ENCODE data around the gene MRPL18.

MRPL18 gene

DNA sequence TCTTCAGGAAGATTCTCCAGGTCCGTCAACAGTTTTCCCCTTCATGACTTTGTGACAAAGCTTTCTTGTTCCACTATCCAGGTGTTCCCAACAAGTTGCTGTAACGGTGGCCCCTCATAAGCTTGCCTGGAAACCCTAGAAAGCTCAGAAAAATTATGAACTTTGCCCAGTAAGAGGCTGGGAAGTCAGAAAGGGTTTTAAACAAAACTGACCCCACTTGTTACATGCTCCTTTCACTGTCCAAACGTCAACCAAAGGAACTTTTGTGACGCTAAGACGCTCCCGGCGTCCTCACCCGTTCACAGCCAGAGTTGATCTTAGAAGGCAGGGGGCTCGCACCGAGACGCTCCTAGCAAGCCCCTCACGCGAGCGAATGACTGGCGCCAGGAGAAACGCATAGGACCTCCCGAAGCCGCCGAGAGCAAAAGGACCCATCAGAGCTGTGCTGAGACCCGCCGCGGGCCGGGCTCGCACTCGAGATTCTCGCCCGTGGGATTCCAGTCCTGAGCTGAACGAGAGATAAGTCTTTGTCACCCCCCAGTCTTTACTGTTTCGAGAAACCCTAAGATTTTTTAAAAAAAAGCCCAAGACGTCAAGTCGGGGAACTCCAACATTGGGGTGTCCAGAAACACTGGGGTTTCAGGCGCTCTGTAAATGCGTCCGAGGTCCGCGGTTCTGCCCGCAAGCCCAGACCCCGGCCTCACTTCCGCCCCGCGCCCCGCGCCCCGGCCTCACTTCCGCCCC is 29.0 kb upstream of the MRPL18 start:
- H3K4me3 Mint-ChIP-seq: peak overlapping the region; percentile 96
- peak; percentile 1 for ATAC-seq
- peak overlapping the region; percentile 98 for H3K27ac Mint-ChIP-seq

DNA sequence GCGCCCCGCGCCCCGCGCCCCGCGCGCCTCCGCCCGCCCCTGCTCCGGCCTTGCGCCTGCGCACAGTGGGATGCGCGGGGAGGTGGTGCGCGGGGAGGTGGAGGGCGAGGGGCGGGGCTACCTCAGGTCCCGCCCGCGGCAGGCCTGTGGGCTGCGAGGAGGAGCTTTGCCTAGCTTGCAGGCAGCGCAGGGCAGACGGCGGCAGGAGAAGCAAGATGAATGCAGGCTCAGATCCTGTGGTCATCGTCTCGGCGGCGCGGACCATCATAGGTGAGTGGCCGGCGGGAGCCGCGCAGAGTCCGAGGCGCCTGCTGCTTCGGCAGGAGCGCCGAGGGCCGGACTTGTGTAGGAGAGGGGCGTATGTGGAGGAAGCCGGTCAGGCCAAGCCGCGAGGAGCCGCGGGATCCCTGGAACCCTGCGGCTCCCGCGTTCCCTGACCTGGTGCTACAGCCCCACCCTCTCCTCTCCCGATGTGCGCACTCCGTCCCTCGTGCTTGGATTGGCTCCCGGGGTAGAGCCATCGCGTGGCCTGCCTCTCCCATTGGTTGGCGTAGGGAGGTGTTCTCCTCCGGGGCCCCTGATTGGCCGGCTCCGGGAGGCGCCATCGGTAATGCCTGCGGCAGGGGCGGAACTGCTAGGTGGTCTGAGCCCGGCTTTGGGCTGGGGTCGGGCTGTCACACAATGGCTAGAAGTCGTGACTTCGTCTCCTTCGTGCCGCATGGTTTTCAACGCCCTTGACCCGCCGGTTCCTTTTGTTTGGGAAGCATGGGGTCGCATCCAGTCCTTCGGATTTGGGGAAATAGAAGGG is 28.2 kb upstream of the MRPL18 start, which contains the start of gene ACAT2:
TSS of gene ACAT2 (plus strand) at position 173 of the 808 bp plus-strand sequence. CDS start at position 216, 43 bp downstream.
- peaks cover 39% of the 10 kb centered on the region for H3K36me3 Mint-ChIP-seq
- H3K4me1 Mint-ChIP-seq: peaks cover 30% of the 10 kb centered on the region
- no peaks in the 10 kb centered on the region for H3K9me3 Mint-ChIP-seq
- ATAC-seq: peak; percentile 99
- peak within 1 kb of the TSS; percentile 96 for H3K4me3 Mint-ChIP-seq
- no peaks in the 10 kb centered on the region for H3K27me3 Mint-ChIP-seq
- H3K27ac Mint-ChIP-seq: peak within 1 kb of the TSS; percentile 98

More for the DNA sequence above, 29.0 kb upstream of the MRPL18 start:
- peaks cover 26% of the 10 kb centered on the region for H3K4me1 Mint-ChIP-seq
- H3K9me3 Mint-ChIP-seq: no peaks in the 10 kb centered on the region
- no peaks in the 10 kb centered on the region for H3K27me3 Mint-ChIP-seq
- peaks cover 36% of the 10 kb centered on the region for H3K36me3 Mint-ChIP-seq

DNA sequence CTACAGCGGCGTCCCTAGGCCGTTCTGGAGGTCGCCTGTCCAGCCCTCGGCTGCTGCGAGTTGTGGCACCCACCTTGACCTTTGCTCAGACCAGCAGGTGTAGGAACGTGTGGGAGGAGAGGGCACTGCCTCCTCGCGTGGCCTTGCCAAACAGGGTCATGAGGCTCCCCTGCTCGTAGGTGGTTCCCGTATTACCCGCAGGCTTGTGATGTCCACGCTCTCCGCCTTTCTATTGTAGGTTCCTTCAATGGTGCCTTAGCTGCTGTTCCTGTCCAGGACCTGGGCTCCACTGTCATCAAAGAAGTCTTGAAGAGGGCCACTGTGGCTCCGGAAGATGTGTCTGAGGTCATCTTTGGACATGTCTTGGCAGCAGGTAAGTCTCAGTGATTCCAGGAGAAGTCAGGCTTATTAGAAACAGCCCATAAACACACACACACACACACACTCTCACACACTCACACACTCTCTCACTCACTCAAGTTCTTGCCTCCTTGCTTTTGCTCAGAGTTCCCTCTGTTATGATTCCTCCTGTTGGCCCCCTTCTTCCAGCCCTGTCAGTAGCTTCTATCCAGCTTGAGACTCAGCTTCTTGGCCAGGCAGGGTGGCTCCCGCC is 27.5 kb upstream of the MRPL18 start:
- no peaks in the 10 kb centered on the region for H3K9me3 Mint-ChIP-seq
- peaks cover 30% of the 10 kb centered on the region for H3K4me1 Mint-ChIP-seq
- no peaks in the 10 kb centered on the region for H3K27me3 Mint-ChIP-seq
- peak overlapping the region; percentile 96 for H3K4me3 Mint-ChIP-seq
- ATAC-seq: peak; percentile 28
- peaks cover 37% of the 10 kb centered on the region for H3K36me3 Mint-ChIP-seq
- H3K27ac Mint-ChIP-seq: peak overlapping the region; percentile 98

DNA sequence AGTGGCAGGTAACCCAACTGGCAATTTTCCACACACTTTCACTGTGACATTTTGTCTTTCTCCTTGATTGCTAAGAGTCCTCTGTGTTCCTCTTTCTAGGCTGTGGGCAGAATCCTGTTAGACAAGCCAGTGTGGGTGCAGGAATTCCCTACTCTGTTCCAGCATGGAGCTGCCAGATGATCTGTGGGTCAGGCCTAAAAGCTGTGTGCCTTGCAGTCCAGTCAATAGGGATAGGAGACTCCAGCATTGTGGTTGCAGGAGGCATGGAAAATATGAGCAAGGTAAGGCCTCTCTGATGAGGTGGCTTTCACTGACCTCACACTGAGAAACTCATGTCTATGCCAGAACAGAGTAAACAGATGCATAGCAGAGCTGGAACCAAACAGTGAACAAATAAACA is 23.4 kb upstream of the MRPL18 start:
- H3K4me1 Mint-ChIP-seq: peaks cover 13% of the 10 kb centered on the region
- no peaks in the 10 kb centered on the region for H3K27me3 Mint-ChIP-seq
- no peaks in the 10 kb centered on the region for H3K9me3 Mint-ChIP-seq
- H3K4me3 Mint-ChIP-seq: no peak overlapping the region
- peaks cover 69% of the 10 kb centered on the region for H3K36me3 Mint-ChIP-seq
- H3K27ac Mint-ChIP-seq: peak overlapping the region; percentile 37
- no peak for ATAC-seq

DNA sequence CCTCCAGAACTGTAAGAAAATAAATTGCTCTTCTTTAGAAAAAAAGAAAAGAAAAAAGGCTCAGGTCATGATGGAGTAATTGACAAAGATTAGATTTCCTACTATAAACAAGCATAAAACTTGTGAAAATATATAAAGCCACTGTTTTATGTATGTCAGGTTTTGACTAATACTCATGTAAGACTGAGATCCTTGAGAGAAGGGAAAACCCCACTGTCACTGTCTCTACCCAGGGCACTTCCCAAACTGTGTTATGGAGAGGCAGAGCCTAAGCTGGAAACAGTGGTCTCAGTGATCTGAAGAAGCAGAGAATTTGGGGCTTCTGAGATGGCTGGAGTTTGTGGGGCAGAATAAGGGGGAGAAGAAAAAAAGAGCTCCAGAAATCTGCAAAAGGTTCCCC is 20.8 kb upstream of the MRPL18 start:
- Mint-ChIP-seq H3K36me3 (peaks cover 70% of the 10 kb centered on the region), H3K4me1 (peaks cover 5% of the 10 kb centered on the region), H3K27ac (no peak overlapping the region)

DNA sequence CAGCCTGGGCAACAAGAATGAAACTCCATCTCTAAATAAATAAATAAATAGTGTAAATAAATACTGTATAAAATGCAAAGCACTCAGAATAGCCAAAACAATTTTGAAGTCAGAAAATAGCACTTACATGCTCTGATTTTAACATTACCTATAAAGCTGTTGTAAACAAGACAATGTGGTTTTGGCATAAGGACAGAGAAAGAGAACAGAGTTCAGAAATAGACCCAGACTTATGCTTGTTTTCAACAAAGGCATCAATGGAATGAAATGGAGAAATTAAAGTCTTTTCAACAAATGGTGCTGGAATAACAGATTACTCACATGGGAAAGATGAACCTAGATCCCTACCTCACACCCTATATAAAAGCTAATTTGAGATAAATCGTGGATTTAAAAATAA is 18.1 kb upstream of the MRPL18 start:
- H3K36me3 Mint-ChIP-seq: peaks cover 77% of the 10 kb centered on the region
- H3K4me1 Mint-ChIP-seq: no peaks in the 10 kb centered on the region
- no peak overlapping the region for H3K27ac Mint-ChIP-seq
- no peaks in the 10 kb centered on the region for H3K9me3 Mint-ChIP-seq
- ATAC-seq: no peak
- H3K4me3 Mint-ChIP-seq: no peak overlapping the region
- no peaks in the 10 kb centered on the region for H3K27me3 Mint-ChIP-seq

More for the DNA sequence above, 20.8 kb upstream of the MRPL18 start:
- Mint-ChIP-seq H3K27me3 (no peaks in the 10 kb centered on the region), H3K4me3 (no peak overlapping the region), H3K9me3 (no peaks in the 10 kb centered on the region)
- no peak for ATAC-seq

DNA sequence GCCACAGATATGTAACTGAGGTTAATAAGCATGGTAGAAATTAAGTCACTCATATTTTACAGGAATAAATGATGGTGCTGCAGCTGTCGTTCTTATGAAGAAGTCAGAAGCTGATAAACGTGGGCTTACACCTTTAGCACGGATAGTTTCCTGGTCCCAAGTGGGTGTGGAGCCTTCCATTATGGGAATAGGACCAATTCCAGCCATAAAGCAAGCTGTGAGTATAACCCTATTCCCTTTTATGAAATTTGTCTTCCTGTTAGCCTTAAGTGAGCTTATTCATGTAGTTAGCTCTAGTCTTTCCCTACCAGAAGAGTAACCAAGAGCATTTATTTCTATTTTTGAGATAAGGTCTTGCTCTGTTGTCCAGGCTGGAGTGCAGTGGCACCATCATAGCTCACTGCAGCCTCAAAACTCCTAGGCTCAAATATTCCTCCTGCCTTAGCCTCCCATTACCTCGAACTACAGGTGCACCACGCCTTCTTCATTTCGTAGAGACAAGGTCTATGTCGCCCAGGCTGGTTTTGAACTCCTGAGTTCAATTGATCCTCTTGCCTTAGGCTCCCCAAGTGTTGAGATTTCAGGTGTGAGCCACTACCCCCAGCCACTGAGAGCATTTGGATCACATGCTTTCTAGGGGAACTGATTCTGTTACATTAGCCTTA is 12.9 kb upstream of the MRPL18 start:
- no peak overlapping the region for H3K27ac Mint-ChIP-seq
- no peak for ATAC-seq
- peaks cover 6% of the 10 kb centered on the region for H3K4me1 Mint-ChIP-seq
- no peaks in the 10 kb centered on the region for H3K9me3 Mint-ChIP-seq
- peaks cover 68% of the 10 kb centered on the region for H3K36me3 Mint-ChIP-seq
- no peak overlapping the region for H3K4me3 Mint-ChIP-seq
- H3K27me3 Mint-ChIP-seq: no peaks in the 10 kb centered on the region

DNA sequence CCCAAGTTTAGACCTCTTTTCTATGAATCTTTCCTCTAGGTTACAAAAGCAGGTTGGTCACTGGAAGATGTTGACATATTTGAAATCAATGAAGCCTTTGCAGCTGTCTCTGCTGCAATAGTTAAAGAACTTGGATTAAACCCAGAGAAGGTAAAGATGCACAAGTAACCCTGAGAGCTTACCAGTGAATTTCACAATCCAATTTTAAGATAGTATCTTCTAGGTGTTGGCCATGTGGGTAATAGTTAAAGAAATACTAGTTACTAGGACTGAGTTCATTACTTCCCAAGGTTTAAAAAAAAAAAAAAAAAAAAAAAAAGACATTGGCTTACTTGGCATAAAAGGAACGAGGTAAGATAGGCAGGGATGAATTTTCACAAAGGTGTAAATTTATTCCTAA is 12.1 kb upstream of the MRPL18 start:
- peaks cover 74% of the 10 kb centered on the region for H3K36me3 Mint-ChIP-seq
- no peaks in the 10 kb centered on the region for H3K9me3 Mint-ChIP-seq
- H3K4me3 Mint-ChIP-seq: no peak overlapping the region
- peaks cover 13% of the 10 kb centered on the region for H3K4me1 Mint-ChIP-seq
- H3K27ac Mint-ChIP-seq: no peak overlapping the region
- H3K27me3 Mint-ChIP-seq: no peaks in the 10 kb centered on the region
- no peak for ATAC-seq

DNA sequence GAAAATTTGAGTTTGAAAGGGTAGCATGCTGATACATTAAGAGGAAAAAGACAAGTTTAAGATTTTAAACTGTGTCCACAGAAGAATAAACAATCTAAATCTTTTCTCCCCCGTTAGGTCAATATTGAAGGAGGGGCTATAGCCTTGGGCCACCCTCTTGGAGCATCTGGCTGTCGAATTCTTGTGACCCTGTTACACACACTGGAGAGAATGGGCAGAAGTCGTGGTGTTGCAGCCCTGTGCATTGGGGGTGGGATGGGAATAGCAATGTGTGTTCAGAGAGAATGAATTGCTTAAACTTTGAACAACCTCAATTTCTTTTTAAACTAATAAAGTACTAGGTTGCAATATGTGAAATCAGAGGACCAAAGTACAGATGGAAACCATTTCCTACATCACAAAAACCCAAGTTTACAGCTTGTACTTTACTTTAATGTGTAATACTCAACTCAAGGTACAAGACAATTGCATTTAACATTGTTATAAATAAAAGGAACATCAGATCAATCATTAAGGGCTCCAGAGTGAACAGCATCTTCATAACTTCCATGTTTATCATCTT is 11.6 kb upstream of the MRPL18 start:
- Mint-ChIP-seq H3K27me3 (no peaks in the 10 kb centered on the region), H3K36me3 (peaks cover 75% of the 10 kb centered on the region), H3K27ac (no peak overlapping the region)

DNA sequence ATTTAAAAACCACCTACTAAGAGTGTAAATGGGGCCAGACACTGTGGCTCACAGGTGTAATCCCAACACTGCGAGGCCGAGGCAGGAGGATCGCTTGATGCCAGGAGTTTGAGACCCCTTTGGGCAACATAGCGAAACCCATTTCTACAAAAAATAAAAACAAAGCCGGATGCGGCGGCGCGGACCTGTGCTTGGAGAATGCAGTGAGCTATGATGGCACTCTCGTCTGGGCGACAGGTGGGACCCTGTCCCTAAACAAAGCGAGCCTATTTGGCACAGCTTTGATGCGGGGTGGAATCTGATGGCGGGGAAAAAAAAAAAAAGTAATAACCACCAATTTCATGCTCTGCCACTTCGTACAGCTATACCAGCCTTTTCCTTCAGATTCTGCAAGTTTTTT is 2.0 kb upstream of the MRPL18 start:
- no peak for ATAC-seq
- Mint-ChIP-seq H3K4me1 (peaks cover 51% of the 10 kb centered on the region), H3K36me3 (peaks cover 41% of the 10 kb centered on the region), H3K4me3 (peak overlapping the region; percentile 94), H3K9me3 (no peaks in the 10 kb centered on the region), H3K27ac (peak overlapping the region; percentile 80), H3K27me3 (no peaks in the 10 kb centered on the region)

More for the DNA sequence above, 11.6 kb upstream of the MRPL18 start:
- Mint-ChIP-seq H3K9me3 (no peaks in the 10 kb centered on the region), H3K4me3 (no peak overlapping the region), H3K4me1 (peaks cover 14% of the 10 kb centered on the region)
- no peak for ATAC-seq

DNA sequence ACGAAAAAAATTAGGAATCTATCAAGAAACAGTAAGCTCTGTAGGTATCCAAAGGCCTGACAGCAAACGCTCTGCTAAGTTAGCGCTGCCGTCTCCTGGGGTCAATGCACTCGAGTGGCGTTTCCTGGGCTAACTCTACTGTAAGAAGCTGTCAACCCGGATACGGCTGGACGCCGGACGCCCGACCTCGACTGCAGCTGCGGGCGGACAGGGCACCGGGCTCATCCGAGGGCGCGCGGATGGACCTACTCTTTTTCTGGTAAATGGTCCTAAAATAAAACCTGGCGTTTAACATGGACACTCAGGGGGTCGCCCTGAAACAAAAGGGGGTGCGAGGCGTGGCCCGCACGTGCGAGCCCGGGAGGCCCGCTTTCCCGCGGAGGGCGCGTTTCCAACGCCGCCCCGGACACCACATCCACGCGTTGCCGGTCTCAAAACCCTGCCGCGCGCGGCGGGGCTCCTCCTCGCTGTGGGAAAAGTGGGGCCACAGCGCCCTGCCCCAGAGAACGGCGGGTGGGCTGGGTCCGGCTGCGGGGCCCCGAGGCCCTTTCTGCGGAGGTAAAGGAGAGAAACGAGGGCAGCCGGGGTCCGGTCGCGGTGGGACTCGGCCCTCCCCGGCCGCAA is 1.4 kb upstream of the MRPL18 start:
- no peaks in the 10 kb centered on the region for H3K27me3 Mint-ChIP-seq
- peak overlapping the region; percentile 80 for H3K27ac Mint-ChIP-seq
- H3K4me3 Mint-ChIP-seq: peak overlapping the region; percentile 94
- no peaks in the 10 kb centered on the region for H3K9me3 Mint-ChIP-seq
- peaks cover 51% of the 10 kb centered on the region for H3K4me1 Mint-ChIP-seq
- peak; percentile 2 for ATAC-seq
- peaks cover 41% of the 10 kb centered on the region for H3K36me3 Mint-ChIP-seq

DNA sequence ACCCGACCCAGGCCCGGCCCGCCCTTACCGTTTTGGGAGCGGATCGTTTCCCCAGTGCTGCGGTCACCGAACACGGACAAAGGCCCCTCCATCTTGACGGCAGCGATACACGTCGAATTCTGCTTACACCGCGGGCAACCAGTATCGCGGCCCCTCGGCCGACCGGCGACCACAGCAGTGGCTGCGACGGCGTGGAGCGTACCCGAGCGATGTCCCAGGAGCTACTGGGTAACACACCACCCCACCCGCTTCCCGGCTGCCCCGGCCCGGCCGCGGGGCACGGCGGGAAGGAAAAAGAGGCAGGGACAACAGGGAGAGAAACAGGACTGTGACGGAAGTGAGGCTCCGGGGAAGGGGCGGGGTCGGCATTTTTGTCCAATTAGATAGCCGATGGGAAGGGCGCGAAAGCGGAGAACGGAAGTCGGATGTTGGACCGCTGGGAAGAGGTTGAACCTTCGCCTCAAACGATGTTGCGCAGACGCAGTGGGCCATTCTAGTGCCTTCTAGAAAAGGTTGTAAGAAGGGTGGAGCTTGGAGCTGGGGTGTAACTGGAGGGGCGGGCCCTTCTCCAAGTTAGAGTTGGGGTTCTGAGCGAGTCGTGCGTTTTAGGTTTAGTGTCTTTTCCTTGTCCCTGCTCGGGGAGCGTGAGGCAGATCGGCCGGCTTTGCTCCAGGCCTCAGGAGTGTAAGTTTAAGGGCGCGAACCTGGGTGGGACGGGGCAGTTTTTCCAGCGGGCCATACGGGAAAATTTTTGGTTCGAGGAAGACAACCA is 704 bp upstream of the MRPL18 start, which contains the start of gene TCP1:
TSS of gene TCP1 (minus strand) at position 226 of the 772 bp plus-strand sequence. CDS start at position 92, 134 bp downstream.
- ATAC-seq: peak; percentile 93
- Mint-ChIP-seq H3K4me3 (peak within 1 kb of the TSS; percentile 94), H3K36me3 (peaks cover 40% of the 10 kb centered on the region), H3K27ac (peak within 1 kb of the TSS; percentile 80), H3K27me3 (no peaks in the 10 kb centered on the region), H3K4me1 (peaks cover 52% of the 10 kb centered on the region), H3K9me3 (no peaks in the 10 kb centered on the region)

DNA sequence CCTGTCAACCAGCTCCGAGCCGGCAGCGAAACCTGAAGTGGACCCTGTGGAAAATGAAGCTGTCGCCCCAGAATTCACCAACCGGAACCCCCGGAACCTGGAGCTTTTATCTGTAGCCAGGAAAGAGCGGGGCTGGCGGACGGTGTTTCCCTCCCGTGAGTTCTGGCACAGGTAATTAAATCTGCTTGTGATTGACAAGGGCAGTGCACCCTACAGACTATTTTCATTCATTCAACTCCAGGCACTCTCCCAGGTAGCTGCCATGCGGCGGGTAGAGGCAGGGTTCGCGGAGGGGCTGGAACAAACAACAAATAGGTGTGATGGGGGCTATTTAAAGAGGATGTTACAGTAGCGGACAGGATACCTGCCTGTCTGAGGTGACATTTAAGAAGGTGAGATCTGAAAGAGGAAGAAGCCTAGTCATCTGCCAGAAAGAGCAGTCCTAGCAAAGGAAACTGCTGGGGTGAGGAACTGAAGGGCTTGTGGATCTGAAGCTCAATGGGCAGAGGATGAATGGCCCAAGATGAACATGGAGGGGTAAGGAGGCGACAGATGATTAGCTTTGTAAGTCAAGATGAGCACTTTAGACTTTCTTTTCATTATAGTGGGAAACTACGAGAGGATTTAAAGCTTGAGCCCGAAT is 810 bp downstream of the MRPL18 start:
- Mint-ChIP-seq H3K36me3 (peaks cover 39% of the 10 kb centered on the region), H3K27me3 (no peaks in the 10 kb centered on the region), H3K9me3 (no peaks in the 10 kb centered on the region), H3K4me1 (peaks cover 52% of the 10 kb centered on the region), H3K4me3 (peak overlapping the region; percentile 94), H3K27ac (peak overlapping the region; percentile 80)
- ATAC-seq: no peak
